HG03575 (cell line): ENCODE data around the gene HNRNPU.

ENCODE experiments used
- ATAC-seq: cut with Tn5 transposase; IDR thresholded peaks from one replicate; pipeline ENCODE4 v1.9.1; 2021; ENCODE audit not compliant: unreplicated experiment, insufficient number of reproducible peaks, low FRiP score; ENCODE audit errors: extremely low read depth

Gene HNRNPU

DNA sequence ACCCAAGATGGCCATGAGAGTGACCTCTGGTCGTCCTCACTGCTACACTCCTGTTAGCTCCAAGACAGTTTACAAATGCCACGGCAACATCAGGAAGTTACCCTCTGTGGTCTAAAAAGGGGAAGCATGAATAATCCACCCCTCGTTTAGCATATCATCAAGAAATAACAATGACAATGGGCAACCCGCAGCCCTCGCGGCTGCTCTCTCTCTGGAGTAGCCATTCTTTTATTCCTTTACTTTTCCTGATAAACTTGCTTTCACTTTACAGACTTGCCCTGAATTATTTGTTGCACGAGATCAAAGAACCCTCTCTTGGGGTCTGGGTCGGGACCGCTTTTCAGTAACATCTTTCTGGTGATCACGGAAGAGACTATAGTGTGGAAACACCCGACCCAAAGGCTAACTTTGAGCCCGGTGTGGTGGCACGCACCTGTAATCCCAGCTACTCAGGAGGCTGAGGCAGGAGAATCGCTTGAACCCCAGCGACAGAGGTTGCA, 48.7 kb downstream of the HNRNPU start:
- ATAC-seq: no peak

DNA sequence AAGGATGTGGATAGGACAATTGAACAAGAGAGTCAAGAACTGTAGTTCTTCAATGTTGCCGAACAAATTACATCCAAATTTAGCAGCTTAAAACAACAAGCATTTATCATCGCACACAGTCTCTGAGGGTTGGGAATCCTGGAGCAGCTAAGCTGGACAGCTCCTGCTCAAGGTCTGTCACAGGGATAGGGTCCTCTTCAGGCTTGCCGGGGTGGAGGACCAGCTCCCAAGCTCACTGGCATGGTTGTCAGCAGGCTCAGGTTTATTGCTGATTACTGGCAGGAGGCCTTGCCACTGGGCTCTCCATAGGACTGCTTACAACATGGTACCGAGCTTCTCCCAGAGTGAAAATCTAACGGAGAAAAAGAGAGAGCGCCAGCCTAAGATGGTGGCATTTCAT, 51.0 kb downstream of the HNRNPU start:
- ATAC-seq: no peak

DNA sequence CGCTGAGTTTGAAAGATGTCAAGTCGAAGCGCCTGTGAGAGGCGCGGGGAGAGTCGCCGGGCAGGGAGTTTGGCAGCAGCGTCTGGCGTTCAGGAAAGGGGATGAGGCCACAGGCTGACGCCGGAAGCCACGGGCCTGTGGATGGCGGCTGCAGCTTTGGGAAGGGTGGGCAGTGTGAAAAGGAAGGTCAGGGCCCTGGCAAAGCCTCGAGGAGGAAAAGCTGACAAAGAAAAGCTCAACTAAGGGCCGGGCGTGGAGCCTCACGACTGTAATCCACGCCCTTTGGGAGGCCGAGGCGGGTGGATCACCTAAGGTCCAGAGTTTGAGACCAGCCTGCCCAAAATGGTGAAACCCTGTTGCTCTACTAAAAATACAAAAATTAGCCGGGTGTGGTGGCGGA, 54.1 kb downstream of the HNRNPU start:
- no peak for ATAC-seq

GRCh38 chr1:244807138-244807537, 57.2 kb downstream of the HNRNPU start:
- no peak for ATAC-seq

- no peak for ATAC-seq
Measured at GRCh38 chr1:244804841-244805240, 59.5 kb downstream of the HNRNPU start.

- ATAC-seq: no peak
Measured at GRCh38 chr1:244802556-244803239, 61.6 kb downstream of the HNRNPU start.

DNA sequence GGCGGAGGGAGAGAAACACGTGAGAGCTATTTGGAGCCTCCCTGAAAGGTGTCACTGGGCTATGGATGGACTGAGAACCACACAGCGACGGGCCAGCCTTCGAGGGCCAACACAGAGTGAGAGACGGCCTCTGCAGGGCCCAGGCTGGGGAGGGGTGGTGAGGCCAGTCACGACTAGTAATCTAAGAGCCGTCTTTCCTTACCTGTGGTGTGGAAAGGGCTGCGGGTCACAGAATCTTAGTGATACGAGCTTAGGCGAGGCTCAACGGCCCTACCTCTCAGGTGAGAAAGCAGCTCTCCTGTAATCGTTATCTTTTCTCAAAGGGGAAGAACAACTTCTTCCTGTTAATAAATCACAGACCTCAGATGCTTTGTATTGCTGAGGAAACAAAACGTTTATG, 62.3 kb downstream of the HNRNPU start:
- ATAC-seq: no peak

DNA sequence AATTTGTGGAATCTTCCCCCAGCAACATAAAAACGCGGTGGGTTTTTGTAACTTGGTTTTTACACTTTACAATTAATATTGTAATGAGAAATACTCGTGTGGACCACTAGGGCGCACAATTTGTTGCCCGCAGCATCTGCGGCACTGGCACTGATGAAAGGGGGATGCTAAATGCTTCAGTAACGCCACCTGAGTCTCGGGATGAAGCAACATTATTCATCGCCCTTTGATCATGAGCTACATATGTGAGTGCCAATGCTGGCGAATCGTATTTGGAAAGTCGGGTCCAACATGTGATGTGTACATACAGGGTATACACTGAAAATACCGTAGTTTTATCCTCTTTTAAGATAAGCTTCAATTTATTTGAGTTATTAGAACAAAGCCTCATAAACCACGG, 63.1 kb downstream of the HNRNPU start:
- no peak for ATAC-seq

- ATAC-seq: no peak
Measured at GRCh38 chr1:244800821-244801220, 63.5 kb downstream of the HNRNPU start.
